ENCODE results near the gene GALNT17. TPM values are rescaled to one million over a fixed set of nuclear protein-coding genes. Genes with fewer than 3 reads are reported as not detected.
A peak's percentile ranks its signal among the peaks of the same experiment; 100 is the strongest.
"Not testable (repeated sequence)": the region's sequence is repeated elsewhere in the genome, so short reads cannot be mapped to it uniquely, and the experiment has no call there.

The GALNT17 gene
- total and polyA plus RNA-seq, 4 donors: 1.3 to 22.4 (median 4.0) TPM

- ATAC-seq (ENCODE audit: low FRiP score) (no peak), DNase-seq (no peak)
- no peaks in the 10 kb centered on the region for H3K27me3 ChIP-seq (ENCODE audit: control insufficient read depth in 1 of 2, insufficient read depth in 2 of 2, low read length in 1 of 2)
- H3K4me1 ChIP-seq (ENCODE audit: control insufficient read depth in 1 of 2, insufficient read depth in 2 of 2, low read length in 2 of 2): peaks cover 4% of the 10 kb centered on the region in 2 donors
- WGBS, 2 donors: 97 to 98% methylated on average over 3 of the region's 3 CpGs
- H3K4me3 ChIP-seq (ENCODE audit: low read length in 2 of 2): no peak overlapping the region
- H3K9me3 ChIP-seq (ENCODE audit: control insufficient read depth, low read length): no peaks in the 10 kb centered on the region
- peak overlapping the region in 1 of 2 donors; percentile 91 for H3K27ac ChIP-seq (ENCODE audit: low read depth in 1 of 2, low read length in 2 of 2)
- intact Hi-C loops (cut with DNase I): no loop called here
- no peaks in the 10 kb centered on the region for H3K36me3 ChIP-seq (ENCODE audit: control insufficient read depth in 1 of 2, insufficient read depth in 2 of 2, low read length in 1 of 2)
These were observed 484.3 kb downstream of the GALNT17 start for GRCh38 chr7:71616217-71616616.

GRCh38 chr7:71618278-71618677 is 486.3 kb downstream of the GALNT17 start:
- intact Hi-C loops (cut with DNase I): no loop called here
- ATAC-seq (ENCODE audit: low FRiP score) (no peak), DNase-seq (no peak)
- Histone ChIP-seq H3K4me1 (ENCODE audit: control insufficient read depth in 1 of 2, insufficient read depth in 2 of 2, low read length in 2 of 2) (peaks cover 0 to 2% of the 10 kb centered on the region in 2 donors), H3K9me3 (ENCODE audit: control insufficient read depth, low read length) (no peaks in the 10 kb centered on the region), H3K4me3 (ENCODE audit: low read length in 2 of 2) (no peak overlapping the region), H3K36me3 (ENCODE audit: control insufficient read depth in 1 of 2, insufficient read depth in 2 of 2, low read length in 1 of 2) (no peaks in the 10 kb centered on the region), H3K27me3 (ENCODE audit: control insufficient read depth in 1 of 2, insufficient read depth in 2 of 2, low read length in 1 of 2) (no peaks in the 10 kb centered on the region), H3K27ac (ENCODE audit: low read depth in 1 of 2, low read length in 2 of 2) (no peak overlapping the region)
- 20 to 30% methylated on average over 2 of the region's 2 CpGs for WGBS, 2 donors

DNA sequence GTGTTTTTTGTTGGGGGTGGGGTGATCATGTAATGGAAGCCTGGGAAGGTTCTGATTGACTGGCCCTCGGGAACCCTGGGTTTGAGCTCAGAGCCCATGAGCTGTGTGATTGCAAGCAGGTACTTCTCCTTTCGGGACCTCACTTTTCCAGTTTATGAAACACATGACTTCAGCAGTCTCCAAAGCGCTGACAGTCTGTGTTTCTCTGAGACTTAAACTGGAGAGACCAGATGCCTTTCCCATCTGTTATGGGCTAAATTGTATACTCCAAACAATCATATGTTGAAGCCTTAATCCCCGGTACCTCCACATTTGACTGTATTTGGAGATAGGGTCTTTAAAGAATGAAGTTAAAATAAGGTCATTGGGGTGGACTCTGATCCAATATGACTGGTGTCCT is 493.6 kb downstream of the GALNT17 start:
- no peak for ATAC-seq (ENCODE audit: low FRiP score)
- Histone ChIP-seq H3K9me3 (ENCODE audit: control insufficient read depth, low read length) (no peaks in the 10 kb centered on the region), H3K27ac (ENCODE audit: low read depth in 1 of 2, low read length in 2 of 2) (no peak overlapping the region), H3K4me3 (ENCODE audit: low read length in 2 of 2) (no peak overlapping the region), H3K36me3 (ENCODE audit: control insufficient read depth in 1 of 2, insufficient read depth in 2 of 2, low read length in 1 of 2) (no peaks in the 10 kb centered on the region), H3K27me3 (ENCODE audit: control insufficient read depth in 1 of 2, insufficient read depth in 2 of 2, low read length in 1 of 2) (no peaks in the 10 kb centered on the region), H3K4me1 (ENCODE audit: control insufficient read depth in 1 of 2, insufficient read depth in 2 of 2, low read length in 2 of 2) (peaks cover 0 to 2% of the 10 kb centered on the region in 2 donors)
- 93 to 99% methylated on average over 4 of the region's 4 CpGs for WGBS, 2 donors
- no peak for DNase-seq
- intact Hi-C loops (cut with DNase I): no loop called here

DNA sequence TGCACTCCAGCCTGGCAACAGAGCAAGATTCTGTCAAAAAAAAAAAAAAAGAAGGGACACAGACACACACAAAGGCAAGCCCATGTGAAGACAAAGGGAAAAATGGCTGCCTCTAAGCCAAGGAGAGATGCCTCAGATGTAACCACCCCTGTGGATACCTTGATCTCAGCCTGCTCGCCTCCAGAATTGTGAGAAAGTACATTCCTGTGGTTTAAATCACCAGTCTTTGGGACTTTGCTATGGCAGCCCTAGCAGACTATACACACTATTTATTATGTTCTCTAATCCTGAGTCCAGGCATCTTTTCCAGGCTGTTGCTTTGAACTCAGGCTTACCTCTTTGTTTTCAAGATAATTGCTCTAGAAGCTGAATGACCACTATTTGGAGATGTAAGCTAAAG is 494.3 kb downstream of the GALNT17 start:
- no peak overlapping the region for H3K27ac ChIP-seq (ENCODE audit: low read depth in 1 of 2, low read length in 2 of 2)
- H3K9me3 ChIP-seq (ENCODE audit: control insufficient read depth, low read length): no peaks in the 10 kb centered on the region
- peaks cover 0 to 2% of the 10 kb centered on the region in 2 donors for H3K4me1 ChIP-seq (ENCODE audit: control insufficient read depth in 1 of 2, insufficient read depth in 2 of 2, low read length in 2 of 2)
- no peaks in the 10 kb centered on the region for H3K36me3 ChIP-seq (ENCODE audit: control insufficient read depth in 1 of 2, insufficient read depth in 2 of 2, low read length in 1 of 2)
- WGBS, 2 donors: 76 to 85% methylated on average over 1 of the region's 1 CpG
- DNase-seq (no peak), ATAC-seq (ENCODE audit: low FRiP score) (no peak)
- no peaks in the 10 kb centered on the region for H3K27me3 ChIP-seq (ENCODE audit: control insufficient read depth in 1 of 2, insufficient read depth in 2 of 2, low read length in 1 of 2)
- intact Hi-C loops (cut with DNase I): no loop called here
- H3K4me3 ChIP-seq (ENCODE audit: low read length in 2 of 2): no peak overlapping the region

- 28 to 30% methylated on average over 7 of the region's 7 CpGs for WGBS, 2 donors
- intact Hi-C loops (cut with DNase I): no loop called here
- no peak for DNase-seq
- Histone ChIP-seq H3K27ac (ENCODE audit: low read depth in 1 of 2, low read length in 2 of 2) (no peak overlapping the region), H3K27me3 (ENCODE audit: control insufficient read depth in 1 of 2, insufficient read depth in 2 of 2, low read length in 1 of 2) (no peaks in the 10 kb centered on the region), H3K4me3 (ENCODE audit: low read length in 2 of 2) (no peak overlapping the region), H3K36me3 (ENCODE audit: control insufficient read depth in 1 of 2, insufficient read depth in 2 of 2, low read length in 1 of 2) (no peaks in the 10 kb centered on the region), H3K4me1 (ENCODE audit: control insufficient read depth in 1 of 2, insufficient read depth in 2 of 2, low read length in 2 of 2) (peaks cover 0 to 3% of the 10 kb centered on the region in 2 donors), H3K9me3 (ENCODE audit: control insufficient read depth, low read length) (no peaks in the 10 kb centered on the region)
- ATAC-seq (ENCODE audit: low FRiP score): no peak
These were observed 495.7 kb downstream of the GALNT17 start for GRCh38 chr7:71627651-71628050.

DNA sequence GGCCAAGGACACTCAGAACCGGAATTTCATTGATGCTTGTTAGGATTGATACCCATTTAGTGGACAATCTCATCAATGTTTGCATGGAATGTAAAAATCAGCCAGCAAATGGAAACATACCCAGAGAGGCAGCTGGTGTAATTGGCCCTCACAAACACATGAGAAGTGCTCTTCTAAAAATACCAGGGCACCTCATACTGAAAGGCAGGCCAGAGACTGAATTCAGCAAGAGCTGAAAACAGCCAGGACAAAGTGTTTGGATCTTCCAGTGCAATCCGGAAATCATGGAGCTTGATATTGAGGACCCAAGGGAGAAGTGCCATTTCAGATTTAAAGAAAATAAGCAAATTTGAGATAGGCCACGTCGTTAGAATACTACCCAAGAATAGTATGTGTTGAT is 498.6 kb downstream of the GALNT17 start:
- no peak overlapping the region for H3K4me3 ChIP-seq (ENCODE audit: low read length in 2 of 2)
- peaks cover 0 to 3% of the 10 kb centered on the region in 2 donors for H3K4me1 ChIP-seq (ENCODE audit: control insufficient read depth in 1 of 2, insufficient read depth in 2 of 2, low read length in 2 of 2)
- intact Hi-C loops (cut with DNase I): no loop called here
- H3K27me3 ChIP-seq (ENCODE audit: control insufficient read depth in 1 of 2, insufficient read depth in 2 of 2, low read length in 1 of 2): no peaks in the 10 kb centered on the region
- DNase-seq (no peak), ATAC-seq (ENCODE audit: low FRiP score) (no peak)
- no peaks in the 10 kb centered on the region for H3K9me3 ChIP-seq (ENCODE audit: control insufficient read depth, low read length)
- H3K27ac ChIP-seq (ENCODE audit: low read depth in 1 of 2, low read length in 2 of 2): peak overlapping the region in 1 of 2 donors; percentile 68
- no peaks in the 10 kb centered on the region for H3K36me3 ChIP-seq (ENCODE audit: control insufficient read depth in 1 of 2, insufficient read depth in 2 of 2, low read length in 1 of 2)
- WGBS, 2 donors: 44 to 54% methylated on average over 4 of the region's 4 CpGs

GRCh38 chr7:71633551-71634008 is 501.6 kb downstream of the GALNT17 start:
- no peaks in the 10 kb centered on the region for H3K9me3 ChIP-seq (ENCODE audit: control insufficient read depth, low read length)
- intact Hi-C loops (cut with DNase I): loop anchor here in 1 of 2 donors (1.0 kb wide), 1 partner anchor 18 kb away; no protein-coding TSS in a partner anchor
- 0 to 1% methylated on average over 6 of the region's 6 CpGs for WGBS, 2 donors
- H3K27ac ChIP-seq (ENCODE audit: low read depth in 1 of 2, low read length in 2 of 2): peak overlapping the region in 1 of 2 donors; percentile 46
- no peak overlapping the region for H3K4me3 ChIP-seq (ENCODE audit: low read length in 2 of 2)
- no peaks in the 10 kb centered on the region for H3K27me3 ChIP-seq (ENCODE audit: control insufficient read depth in 1 of 2, insufficient read depth in 2 of 2, low read length in 1 of 2)
- H3K36me3 ChIP-seq (ENCODE audit: control insufficient read depth in 1 of 2, insufficient read depth in 2 of 2, low read length in 1 of 2): no peaks in the 10 kb centered on the region
- DNase-seq (peak in 1 of 2 donors; percentile 52), ATAC-seq (ENCODE audit: low FRiP score) (no peak)
- peaks cover 0 to 1% of the 10 kb centered on the region in 2 donors for H3K4me1 ChIP-seq (ENCODE audit: control insufficient read depth in 1 of 2, insufficient read depth in 2 of 2, low read length in 2 of 2)

GRCh38 chr7:71635849-71636248 is 503.9 kb downstream of the GALNT17 start:
- ATAC-seq (ENCODE audit: low FRiP score); intact Hi-C loops (cut with DNase I); DNase-seq; H3K27me3 ChIP-seq (ENCODE audit: control insufficient read depth in 1 of 2, insufficient read depth in 2 of 2, low read length in 1 of 2); H3K36me3 ChIP-seq (ENCODE audit: control insufficient read depth in 1 of 2, insufficient read depth in 2 of 2, low read length in 1 of 2); H3K9me3 ChIP-seq (ENCODE audit: control insufficient read depth, low read length); H3K27ac ChIP-seq (ENCODE audit: low read depth in 1 of 2, low read length in 2 of 2); H3K4me1 ChIP-seq (ENCODE audit: control insufficient read depth in 1 of 2, insufficient read depth in 2 of 2, low read length in 2 of 2); H3K4me3 ChIP-seq (ENCODE audit: low read length in 2 of 2): not testable (repeated sequence)
- WGBS, 2 donors: 63 to 83% methylated on average over 3 of the region's 3 CpGs

GRCh38 chr7:71636329-71636728 is 504.4 kb downstream of the GALNT17 start:
- H3K4me3 ChIP-seq (ENCODE audit: low read length in 2 of 2): no peak overlapping the region
- H3K4me1 ChIP-seq (ENCODE audit: control insufficient read depth in 1 of 2, insufficient read depth in 2 of 2, low read length in 2 of 2): peaks cover 0 to 1% of the 10 kb centered on the region in 2 donors
- DNase-seq (no peak), ATAC-seq (ENCODE audit: low FRiP score) (no peak)
- no peaks in the 10 kb centered on the region for H3K9me3 ChIP-seq (ENCODE audit: control insufficient read depth, low read length)
- 68% methylated on average over 4 of the region's 4 CpGs for WGBS, 2 donors
- intact Hi-C loops (cut with DNase I): no loop called here
- H3K36me3 ChIP-seq (ENCODE audit: control insufficient read depth in 1 of 2, insufficient read depth in 2 of 2, low read length in 1 of 2): no peaks in the 10 kb centered on the region
- H3K27ac ChIP-seq (ENCODE audit: low read depth in 1 of 2, low read length in 2 of 2): no peak overlapping the region
- H3K27me3 ChIP-seq (ENCODE audit: control insufficient read depth in 1 of 2, insufficient read depth in 2 of 2, low read length in 1 of 2): no peaks in the 10 kb centered on the region
